ENCODE measurements around the gene CLTCL1. TPM values are rescaled to one million over a fixed set of nuclear protein-coding genes. Genes with fewer than 3 reads are reported as not detected.

The CLTCL1 gene
- total RNA-seq, 1 donor from 2014 or later: 13.7 TPM

- Histone ChIP-seq H3K27me3 (ENCODE audit: control insufficient read depth, insufficient read depth, low read length) (no peaks in the 10 kb centered on the region), H3K36me3 (ENCODE audit: control insufficient read depth, insufficient read depth, low read length) (peaks cover 8% of the 10 kb centered on the region), H3K4me3 (ENCODE audit: low read depth, low read length) (peak overlapping the region; percentile 73)
- FAIRE-seq: no peak
- TF ChIP-seq, protein P1, sequence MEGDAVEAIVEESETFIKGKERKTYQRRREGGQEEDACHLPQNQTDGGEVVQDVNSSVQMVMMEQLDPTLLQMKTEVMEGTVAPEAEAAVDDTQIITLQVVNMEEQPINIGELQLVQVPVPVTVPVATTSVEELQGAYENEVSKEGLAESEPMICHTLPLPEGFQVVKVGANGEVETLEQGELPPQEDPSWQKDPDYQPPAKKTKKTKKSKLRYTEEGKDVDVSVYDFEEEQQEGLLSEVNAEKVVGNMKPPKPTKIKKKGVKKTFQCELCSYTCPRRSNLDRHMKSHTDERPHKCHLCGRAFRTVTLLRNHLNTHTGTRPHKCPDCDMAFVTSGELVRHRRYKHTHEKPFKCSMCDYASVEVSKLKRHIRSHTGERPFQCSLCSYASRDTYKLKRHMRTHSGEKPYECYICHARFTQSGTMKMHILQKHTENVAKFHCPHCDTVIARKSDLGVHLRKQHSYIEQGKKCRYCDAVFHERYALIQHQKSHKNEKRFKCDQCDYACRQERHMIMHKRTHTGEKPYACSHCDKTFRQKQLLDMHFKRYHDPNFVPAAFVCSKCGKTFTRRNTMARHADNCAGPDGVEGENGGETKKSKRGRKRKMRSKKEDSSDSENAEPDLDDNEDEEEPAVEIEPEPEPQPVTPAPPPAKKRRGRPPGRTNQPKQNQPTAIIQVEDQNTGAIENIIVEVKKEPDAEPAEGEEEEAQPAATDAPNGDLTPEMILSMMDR (IDR thresholded peaks at IDR 0.05; ENCODE audit: insufficient read depth, low read length, severe bottlenecking): no peak
- DNase-seq (ENCODE audit: low read depth): peak; percentile 8
Measured at GRCh38 chr22:19178065-19178656, 113.4 kb downstream of the CLTCL1 start.

- Histone ChIP-seq H3K36me3 (ENCODE audit: control insufficient read depth, insufficient read depth, low read length) (peaks cover 8% of the 10 kb centered on the region), H3K4me3 (ENCODE audit: low read depth, low read length) (peak overlapping the region; percentile 73), H3K27me3 (ENCODE audit: control insufficient read depth, insufficient read depth, low read length) (no peaks in the 10 kb centered on the region)
- TF ChIP-seq, protein P1 (IDR thresholded peaks at IDR 0.05; ENCODE audit: insufficient read depth, low read length, severe bottlenecking): no peak
- no peak for FAIRE-seq
- no peak for DNase-seq (ENCODE audit: low read depth)
Measured at GRCh38 chr22:19177164-19178064, 114.1 kb downstream of the CLTCL1 start.

GRCh38 chr22:19176732-19177131 lies 114.8 kb downstream of the CLTCL1 start:
- DNase-seq (ENCODE audit: low read depth) (no peak), FAIRE-seq (no peak)
- TF ChIP-seq, protein P1 (IDR thresholded peaks at IDR 0.05; ENCODE audit: insufficient read depth, low read length, severe bottlenecking): no peak
- H3K27me3 ChIP-seq (ENCODE audit: control insufficient read depth, insufficient read depth, low read length): no peaks in the 10 kb centered on the region
- H3K36me3 ChIP-seq (ENCODE audit: control insufficient read depth, insufficient read depth, low read length): peaks cover 8% of the 10 kb centered on the region
- no peak overlapping the region for H3K4me3 ChIP-seq (ENCODE audit: low read depth, low read length)

DNA sequence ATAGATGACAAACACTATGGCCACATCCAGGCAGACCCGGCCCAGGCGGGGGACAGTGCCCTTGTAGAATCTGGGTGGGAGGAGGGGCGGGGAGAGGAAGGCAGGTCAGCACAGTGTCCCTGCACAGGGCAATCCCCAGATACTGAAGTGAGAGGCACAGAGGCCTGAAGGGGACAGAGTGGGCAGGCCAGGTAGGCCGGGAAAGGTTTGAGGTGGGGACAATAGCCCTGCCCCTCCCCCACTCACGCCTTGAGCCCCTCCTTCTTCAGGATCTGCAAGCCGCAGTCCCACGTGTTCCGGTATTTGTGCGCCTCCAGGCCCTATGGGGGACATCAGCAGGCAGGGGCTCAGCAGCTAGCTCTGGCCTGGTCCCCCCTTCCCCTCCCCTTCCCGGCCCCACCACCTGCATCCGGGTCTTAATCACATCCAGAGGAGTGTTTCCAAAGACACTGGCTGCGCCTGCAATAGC lies 115.3 kb downstream of the CLTCL1 start:
- no peak overlapping the region for H3K4me3 ChIP-seq (ENCODE audit: low read depth, low read length)
- TF ChIP-seq, protein P1 (IDR thresholded peaks at IDR 0.05; ENCODE audit: insufficient read depth, low read length, severe bottlenecking): no peak

GRCh38 chr22:19175602-19176174 lies 115.8 kb downstream of the CLTCL1 start:
- no peaks in the 10 kb centered on the region for H3K27me3 ChIP-seq (ENCODE audit: control insufficient read depth, insufficient read depth, low read length)
- DNase-seq (ENCODE audit: low read depth): no peak
- FAIRE-seq: no peak
- H3K36me3 ChIP-seq (ENCODE audit: control insufficient read depth, insufficient read depth, low read length): peaks cover 8% of the 10 kb centered on the region
- TF ChIP-seq, protein P1 (IDR thresholded peaks at IDR 0.05; ENCODE audit: insufficient read depth, low read length, severe bottlenecking): no peak
- H3K4me3 ChIP-seq (ENCODE audit: low read depth, low read length): no peak overlapping the region

More for the DNA sequence above, 115.3 kb downstream of the CLTCL1 start:
- DNase-seq (ENCODE audit: low read depth) (no peak), FAIRE-seq (no peak)
- Histone ChIP-seq H3K27me3 (ENCODE audit: control insufficient read depth, insufficient read depth, low read length) (no peaks in the 10 kb centered on the region), H3K36me3 (ENCODE audit: control insufficient read depth, insufficient read depth, low read length) (peaks cover 8% of the 10 kb centered on the region)
